ENCODE results near the gene BANK1.

The BANK1 gene

GRCh38 chr4:102042871-102043802, 252.6 kb downstream of the BANK1 start:
- DNase-seq = no peak

- no peak for DNase-seq
Measured at GRCh38 chr4:102047616-102048015, 257.1 kb downstream of the BANK1 start.

GRCh38 chr4:102055805-102056204, 265.3 kb downstream of the BANK1 start:
- DNase-seq = no peak

GRCh38 chr4:102057122-102057521, 266.6 kb downstream of the BANK1 start:
- no peak for DNase-seq

- no peak for DNase-seq
Measured at GRCh38 chr4:102061133-102061532, 270.6 kb downstream of the BANK1 start.

- no peak for DNase-seq
Measured at GRCh38 chr4:102064747-102065442, 274.4 kb downstream of the BANK1 start.

- DNase-seq = no peak
Measured at GRCh38 chr4:102076622-102077021, 286.1 kb downstream of the BANK1 start.

- DNase-seq = no peak
Measured at GRCh38 chr4:102080184-102080583, 289.7 kb downstream of the BANK1 start.

GRCh38 chr4:102089850-102090621, 299.5 kb downstream of the BANK1 start:
- DNase-seq = no peak

- no peak for DNase-seq
Measured at GRCh38 chr4:102091656-102092055, 301.1 kb downstream of the BANK1 start.

GRCh38 chr4:102094481-102094880, 304.0 kb downstream of the BANK1 start:
- no peak for DNase-seq

GRCh38 chr4:102103368-102103767, 312.8 kb downstream of the BANK1 start:
- DNase-seq = no peak

- no peak for DNase-seq
Measured at GRCh38 chr4:102104278-102104677, 313.7 kb downstream of the BANK1 start.

- no peak for DNase-seq
Measured at GRCh38 chr4:102105983-102106382, 315.5 kb downstream of the BANK1 start.

GRCh38 chr4:102114118-102114630, 323.6 kb downstream of the BANK1 start:
- DNase-seq = no peak

GRCh38 chr4:102116121-102116520, 325.6 kb downstream of the BANK1 start:
- no peak for DNase-seq

GRCh38 chr4:102120846-102121245, 330.3 kb downstream of the BANK1 start:
- DNase-seq = no peak

Data from DMS153 (cell line).